Retina (tissue), 1 donor: ENCODE results near the gene AKR7A2.
"Not testable (repeated sequence)": the region's sequence is repeated elsewhere in the genome, so short reads cannot be mapped to it uniquely, and the experiment has no call there.

Experiments used
- DNase-seq: peaks from one replicate; pipeline ENCODE4 v3.0.0-alpha.2; 2016

AKR7A2 gene

DNA sequence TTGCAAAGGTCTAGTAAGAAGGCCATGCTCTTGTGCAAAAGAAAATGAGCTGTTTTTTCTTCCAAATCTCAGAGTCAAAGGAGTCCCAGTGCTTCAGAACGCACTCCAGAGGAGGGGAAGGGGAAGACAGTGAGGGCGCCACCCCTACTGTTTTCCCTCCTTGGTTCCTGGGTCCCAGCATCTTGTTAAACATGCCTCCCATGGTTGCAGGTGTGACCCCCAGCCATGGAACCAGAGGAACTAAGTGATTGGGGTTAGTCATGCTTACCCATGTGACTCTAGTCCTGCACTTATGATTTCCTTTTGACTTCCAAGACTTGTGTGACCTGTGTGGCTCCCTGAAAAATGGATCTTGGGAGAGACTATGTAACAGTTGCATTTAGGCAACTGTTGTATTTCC lies 17.3 kb downstream of the AKR7A2 start:
- DNase-seq = no peak

DNA sequence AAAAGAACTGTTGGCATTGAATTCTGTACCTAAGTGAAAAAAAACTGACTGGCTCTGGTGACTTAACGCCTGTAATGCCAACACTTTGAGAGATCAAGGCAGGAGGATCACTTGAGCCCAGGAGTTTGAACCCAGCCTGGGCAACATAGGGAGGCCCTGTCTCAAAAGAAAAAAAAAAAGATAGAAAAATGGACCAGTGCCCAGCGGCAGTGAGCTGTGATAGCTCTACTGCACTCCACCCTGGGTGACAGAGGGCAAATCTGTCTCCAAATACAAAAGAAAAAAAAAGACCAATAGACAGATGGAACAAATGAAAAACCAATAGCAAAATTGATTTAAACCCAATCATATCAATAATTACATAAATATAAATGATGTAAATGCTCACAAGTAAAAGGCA lies 22.7 kb downstream of the AKR7A2 start:
- no peak for DNase-seq

DNA sequence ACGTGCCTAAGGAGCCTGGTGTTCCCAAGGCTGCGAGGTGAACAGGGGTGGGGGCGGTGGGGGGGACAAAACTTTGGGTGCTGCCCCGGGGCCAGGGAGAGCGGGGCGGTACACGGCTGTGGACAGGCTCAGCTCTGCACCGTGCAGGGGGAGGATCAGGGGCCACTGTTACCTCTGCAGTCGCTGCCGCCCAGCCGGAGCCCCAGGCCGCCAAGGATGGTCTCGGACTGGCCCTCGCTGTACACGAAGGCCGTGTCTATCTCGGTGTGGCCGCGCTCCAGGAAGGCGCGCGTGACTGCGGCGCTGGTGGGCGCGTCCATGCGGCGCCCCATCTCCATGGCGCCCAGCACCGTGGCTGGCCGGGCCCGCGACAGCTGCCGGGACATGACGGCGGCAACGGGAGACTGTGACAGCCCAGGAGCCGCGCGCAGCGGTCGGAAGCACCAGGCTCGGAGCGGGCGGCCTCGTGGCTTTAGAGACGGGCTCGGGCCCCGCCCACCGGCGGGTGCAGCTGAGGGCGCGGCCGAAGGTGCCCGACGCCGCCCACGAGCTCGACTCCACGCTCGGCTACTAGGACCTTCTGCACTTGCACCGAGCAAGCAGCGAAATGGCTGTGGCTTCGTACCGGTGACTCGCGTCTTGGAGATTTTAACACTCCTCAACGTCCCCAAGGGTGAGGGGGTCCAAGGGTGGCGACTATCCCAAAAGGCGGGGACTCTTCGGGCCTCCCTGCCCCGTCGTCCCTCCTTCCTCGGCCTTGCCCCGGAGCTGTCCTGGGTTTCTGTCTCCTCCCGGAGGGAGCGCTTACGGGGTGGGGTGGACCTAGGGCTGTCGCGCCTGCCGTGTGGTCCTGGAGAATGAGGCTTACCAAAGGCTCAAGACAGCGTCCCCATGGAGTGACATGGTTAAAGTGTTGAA lies 23.4 kb downstream of the AKR7A2 start, which contains the start of gene AKR7A3:
AKR7A3 (minus strand) TSS at position 447 of the 918 bp plus-strand sequence; CDS start at position 386, 61 bp downstream.
- DNase-seq = peak; percentile 78

DNA sequence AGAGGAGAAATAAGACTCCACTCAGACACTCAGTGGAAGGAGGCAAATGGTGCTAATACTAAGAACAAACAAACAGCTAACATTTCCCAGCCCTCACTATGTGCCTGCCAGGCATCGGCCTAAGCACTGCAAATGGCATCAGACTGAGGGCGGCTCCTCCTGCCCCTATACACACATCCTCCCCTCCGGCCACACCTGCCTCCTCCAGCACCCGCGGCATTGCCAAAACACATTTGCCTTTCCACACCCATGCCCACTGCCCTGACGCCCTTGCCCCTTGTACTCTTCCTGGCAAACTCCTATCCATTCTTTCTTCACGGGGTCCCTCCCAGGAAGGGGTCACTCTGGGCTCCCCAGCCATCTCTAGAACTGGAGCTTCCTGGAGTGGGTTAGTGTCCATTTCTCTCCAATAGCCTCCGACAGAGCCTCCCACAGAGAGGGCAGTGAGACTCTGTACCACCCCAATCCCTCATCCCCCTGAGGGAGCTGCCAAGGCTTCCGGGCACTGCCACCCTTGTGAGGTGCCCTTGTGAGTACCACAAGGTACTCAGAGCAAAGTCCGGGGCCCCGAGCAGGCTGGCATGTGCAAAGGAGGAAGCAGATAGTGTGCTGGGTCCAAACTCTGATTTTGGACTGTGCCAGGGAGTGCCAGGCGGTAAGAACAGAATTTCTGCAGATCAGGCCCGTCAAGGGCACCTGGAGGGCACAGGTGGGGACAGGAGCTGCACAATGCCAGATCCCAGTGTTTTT lies 24.3 kb downstream of the AKR7A2 start:
- DNase-seq = no peak

DNA sequence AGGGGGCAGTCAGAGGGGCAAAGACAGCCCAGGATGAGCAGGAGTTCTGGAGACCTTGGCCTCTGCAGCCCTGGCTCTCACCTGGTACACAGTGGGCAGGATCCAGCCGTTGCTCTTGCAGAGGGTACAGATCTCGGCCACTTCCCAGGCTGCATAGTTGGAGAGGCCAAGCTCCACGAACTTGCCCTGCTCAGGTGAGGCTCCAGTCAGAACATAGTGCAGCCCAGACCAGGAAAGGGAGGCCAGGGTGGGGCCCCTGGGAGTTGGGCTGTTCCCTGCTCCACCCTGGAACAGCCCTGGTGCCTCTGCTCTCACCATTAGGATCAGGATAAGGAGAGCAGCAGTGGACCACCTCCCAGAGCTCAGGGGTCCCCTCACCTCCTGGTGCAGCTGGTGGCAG lies 26.1 kb downstream of the AKR7A2 start:
- not testable (repeated sequence) for DNase-seq

DNA sequence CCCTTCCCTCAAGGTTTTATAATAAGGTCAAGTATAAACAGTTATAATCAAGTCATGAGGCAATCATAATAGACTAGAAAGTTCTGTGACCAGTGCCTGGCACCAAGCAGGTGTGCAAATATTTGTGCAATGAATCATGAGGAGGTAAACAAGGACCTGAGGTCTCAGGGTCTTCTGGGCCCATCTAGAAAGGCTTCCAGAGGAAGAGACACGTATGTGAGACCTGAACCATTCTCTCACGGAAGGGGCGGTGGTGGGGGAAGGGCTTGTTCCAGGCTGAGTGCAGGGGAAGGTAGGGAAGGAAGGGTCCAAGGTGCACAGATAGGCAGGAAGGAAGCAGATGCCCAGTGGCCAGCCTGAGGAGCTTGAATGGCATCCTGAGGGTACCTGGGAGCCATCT lies 26.6 kb downstream of the AKR7A2 start:
- not testable (repeated sequence) for DNase-seq

DNA sequence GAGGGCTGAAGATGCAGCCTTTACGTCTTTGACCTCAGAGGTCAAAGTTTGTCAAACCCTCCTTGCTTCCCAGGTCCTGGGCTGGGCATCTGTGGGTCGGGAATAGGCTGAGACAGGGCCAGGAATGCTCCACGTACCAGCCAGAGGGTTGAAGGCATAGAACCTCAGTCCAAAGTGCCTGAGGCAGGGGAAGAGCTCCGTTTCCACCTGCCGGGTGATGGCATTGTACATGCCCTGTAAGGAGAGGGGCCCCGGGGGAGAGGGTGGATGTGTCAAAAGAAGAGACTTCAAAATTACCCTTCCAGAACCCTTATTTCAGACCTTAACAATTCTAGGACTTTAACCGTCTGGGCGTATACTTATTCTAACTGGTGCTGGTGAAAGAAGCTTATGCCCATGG lies 27.1 kb downstream of the AKR7A2 start:
- DNase-seq = no peak

DNA sequence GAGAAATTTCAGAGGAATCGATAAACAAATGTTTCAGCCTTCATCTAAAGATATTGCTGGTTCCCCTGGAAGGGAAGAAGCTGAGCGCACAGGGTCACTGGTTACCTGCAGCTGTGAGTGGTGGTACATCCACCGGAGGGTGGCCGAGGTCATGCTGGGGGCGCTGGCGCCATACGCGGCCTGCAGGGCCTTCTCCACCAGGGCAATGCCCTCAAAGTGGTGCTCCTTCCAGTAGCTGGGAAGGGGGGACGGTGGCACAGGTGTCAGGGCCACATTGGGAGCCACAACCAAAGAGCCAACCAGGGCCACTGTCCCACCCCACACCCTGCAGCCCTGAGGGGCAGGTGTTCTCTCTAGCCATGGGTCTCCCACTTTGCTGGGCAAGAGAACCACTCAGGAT lies 28.1 kb downstream of the AKR7A2 start:
- DNase-seq = no peak

DNA sequence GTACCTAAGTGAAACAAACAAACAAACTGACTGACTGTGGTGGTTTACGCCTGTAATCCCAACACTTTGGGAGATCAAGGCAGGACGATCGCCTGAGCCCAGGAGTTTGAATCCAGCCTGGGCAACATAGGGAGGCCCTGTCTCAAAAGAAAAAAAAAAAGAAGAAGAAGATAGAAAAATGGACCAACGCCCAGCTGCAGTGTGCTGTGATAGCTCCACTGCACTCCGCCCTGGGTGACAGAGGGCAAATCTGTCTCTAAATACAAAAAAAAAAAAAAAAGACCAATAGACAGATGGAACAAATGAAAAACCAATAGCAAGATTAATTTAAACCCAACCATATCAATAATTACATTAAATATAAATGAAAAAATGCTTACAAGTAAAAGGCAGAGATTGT lies 37.3 kb downstream of the AKR7A2 start:
- no peak for DNase-seq

DNA sequence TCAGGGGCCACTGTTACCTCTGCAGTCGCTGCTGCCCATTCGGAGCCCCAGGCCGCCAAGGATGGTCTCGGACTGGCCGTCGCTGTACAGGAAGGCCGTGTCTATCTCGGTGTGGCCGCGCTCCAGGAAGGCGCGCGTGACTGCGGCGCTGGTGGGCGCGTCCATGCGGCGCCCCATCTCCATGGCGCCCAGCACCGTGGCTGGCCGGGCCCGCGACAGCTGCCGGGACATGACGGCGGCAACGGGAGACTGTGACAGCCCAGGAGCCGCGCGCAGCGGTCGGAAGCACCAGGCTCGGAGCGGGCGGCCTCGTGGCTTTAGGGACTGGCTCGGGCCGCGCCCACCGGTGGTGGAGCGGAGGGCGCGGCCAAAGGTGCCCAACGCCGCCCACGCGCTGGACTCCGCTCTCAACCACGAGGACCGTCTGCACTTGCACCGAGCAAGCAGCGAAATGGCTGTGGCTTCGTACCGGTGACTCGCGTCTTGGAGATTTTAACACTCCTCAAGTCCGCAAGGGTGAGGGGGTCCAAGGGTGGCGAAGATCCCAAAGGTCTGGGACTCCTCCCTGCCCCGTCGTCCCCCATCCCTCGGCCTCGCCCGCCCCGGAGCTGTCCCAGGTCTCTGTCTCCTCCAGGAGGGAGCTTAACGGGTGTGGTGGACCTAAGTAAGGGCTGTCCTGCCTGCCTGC lies 38.0 kb downstream of the AKR7A2 start:
- peak; percentile 21 for DNase-seq

DNA sequence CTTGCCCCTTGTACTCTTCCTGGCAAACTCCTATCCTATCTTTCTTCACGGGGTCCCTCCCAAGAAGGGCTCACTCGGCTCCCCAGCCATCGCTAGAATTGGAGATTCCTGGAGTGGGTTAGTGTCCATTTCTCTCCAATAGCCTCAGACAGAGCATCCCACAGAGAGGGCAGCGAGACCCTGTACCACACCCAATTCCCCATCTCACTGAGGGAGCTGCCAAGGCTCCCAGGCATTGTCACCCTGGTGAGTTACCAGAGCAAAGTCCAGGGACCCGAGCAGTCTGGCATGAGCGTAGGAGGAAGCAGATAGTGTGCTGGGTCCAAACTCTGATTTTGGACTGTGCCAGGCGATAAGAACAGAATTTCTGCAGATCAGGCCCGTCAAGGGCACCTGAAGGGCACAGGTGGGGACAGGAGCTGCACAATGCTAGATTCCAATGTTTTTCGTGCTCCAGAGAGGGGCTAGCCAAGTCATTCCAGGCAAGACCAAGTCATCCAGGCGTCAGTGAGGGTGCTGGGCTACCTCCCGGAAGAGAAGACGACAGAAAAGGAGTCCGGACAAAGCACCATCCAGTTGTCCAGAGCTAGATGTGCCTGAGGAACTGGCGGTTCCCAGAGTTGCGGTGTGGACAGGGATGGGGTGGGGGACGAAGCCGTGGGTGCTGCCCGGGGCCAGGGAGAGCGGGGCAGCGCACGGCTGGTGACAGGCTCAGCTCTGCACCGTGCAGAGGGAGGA lies 38.7 kb downstream of the AKR7A2 start:
- DNase-seq = no peak

DNA sequence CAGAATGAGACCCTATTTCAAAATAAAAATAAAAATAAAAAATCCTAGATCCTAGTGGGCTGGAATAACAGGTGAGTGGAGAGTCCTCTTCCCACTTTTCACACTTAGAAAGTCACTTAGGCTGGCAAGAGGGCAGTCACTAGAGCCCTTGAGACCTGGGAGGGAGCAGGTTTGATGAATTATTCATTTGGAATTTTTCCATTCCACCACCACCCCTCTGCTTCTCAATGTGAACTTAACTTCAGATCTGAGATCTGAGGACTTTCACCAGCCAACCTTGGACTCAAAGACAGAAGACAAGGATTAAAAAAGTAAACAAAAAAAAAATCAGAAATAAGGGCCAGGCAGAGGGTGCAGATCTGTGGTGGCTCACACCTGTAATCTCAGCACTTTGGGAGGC lies 39.9 kb downstream of the AKR7A2 start:
- no peak for DNase-seq

DNA sequence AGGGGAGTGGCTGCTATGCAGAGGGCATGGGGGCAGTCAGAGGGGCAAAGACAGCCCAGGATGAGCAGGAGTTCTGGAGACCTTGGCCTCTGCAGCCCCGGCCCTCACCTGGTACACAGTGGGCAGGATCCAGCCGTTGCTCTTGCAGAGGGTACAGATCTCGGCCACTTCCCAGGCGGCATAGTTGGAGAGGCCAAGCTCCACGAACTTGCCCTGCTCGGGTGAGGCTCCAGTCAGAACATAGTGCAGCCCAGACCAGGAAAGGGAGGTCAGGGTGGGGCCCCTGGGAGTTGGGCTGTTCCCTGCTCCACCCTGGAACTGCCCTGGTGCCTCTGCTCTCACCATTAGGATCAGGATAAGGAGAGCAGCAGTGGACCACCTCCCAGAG lies 41.6 kb downstream of the AKR7A2 start:
- not testable (repeated sequence) for DNase-seq

DNA sequence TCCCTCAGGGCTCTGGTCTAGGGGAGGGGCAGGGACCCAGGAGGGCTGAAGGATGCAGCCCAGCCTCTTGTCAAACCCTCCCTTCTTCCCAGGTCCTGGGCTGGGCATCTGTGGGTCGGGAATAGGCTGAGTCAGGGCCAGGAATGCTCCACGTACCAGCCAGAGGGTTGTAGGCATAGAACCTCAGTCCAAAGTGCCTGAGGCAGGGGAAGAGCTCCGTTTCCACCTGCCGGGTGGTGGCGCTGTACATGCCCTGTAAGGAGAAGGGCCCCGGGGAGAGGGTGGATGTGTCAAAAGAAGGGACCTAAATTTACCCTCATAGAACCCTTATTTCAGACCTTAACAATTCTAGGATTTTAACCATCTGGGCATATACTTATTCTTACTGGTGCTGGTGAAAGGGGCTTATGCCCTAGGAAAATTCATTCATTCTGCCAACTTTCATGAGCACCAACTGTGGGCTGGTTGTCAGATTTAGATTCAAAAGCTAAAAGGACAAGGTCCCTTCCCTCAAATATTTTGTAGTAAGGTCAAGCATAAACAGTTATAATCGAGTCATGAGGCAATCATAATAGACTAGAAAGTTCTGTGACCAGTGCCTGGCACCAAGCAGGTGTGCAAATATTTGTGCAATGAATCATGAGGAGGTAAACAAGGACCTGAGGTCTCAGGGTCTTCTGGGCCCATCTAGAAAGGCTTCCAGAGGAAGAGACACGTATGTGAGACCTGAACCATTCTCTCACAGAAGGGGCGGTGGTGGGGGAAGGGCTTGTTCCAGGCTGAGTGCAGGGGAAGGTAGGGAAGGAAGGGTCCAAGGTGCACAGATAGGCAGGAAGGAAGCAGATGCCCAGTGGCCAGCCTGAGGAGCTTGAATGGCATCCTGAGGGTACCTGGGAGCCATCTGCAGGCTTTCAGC lies 42.3 kb downstream of the AKR7A2 start:
- not testable (repeated sequence) for DNase-seq

DNA sequence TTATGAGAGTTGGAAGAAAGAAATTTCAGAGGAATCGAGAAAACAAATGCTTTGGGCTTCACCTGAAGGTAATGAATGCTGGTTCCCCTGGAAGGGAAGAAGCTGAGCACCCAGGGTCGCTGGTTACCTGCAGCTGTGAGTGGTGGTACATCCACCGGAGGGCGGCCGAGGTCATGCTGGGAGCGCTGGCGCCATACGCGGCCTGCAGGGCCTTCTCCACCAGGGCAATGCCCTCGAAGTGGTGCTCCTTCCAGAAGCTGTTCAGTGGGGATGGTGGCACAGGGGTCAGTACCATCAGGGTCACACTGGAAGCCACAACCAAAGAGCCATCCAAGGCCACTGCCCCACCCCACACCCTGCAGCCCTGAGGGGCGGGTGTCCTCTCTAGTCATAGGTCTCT lies 43.5 kb downstream of the AKR7A2 start:
- no peak for DNase-seq

DNA sequence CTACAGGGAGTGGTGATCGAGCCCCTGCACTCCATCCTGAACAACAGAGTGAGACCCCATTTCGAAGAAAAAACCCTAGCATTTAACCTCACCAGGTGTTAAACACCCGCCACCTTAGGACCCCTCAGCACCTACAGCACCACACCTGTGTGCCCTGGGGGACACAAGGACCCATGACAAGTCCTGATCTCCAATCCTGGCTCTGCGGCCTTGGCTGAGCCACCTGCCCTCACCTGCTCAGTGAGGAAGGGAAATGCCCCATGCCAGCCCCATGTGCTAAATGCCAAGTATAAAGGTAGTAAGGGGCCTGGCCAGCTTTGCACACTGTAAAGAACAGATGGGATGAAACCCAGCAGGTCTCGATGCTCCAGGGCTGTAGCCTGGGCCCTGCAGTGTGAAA lies 49.2 kb downstream of the AKR7A2 start:
- DNase-seq = no peak

DNA sequence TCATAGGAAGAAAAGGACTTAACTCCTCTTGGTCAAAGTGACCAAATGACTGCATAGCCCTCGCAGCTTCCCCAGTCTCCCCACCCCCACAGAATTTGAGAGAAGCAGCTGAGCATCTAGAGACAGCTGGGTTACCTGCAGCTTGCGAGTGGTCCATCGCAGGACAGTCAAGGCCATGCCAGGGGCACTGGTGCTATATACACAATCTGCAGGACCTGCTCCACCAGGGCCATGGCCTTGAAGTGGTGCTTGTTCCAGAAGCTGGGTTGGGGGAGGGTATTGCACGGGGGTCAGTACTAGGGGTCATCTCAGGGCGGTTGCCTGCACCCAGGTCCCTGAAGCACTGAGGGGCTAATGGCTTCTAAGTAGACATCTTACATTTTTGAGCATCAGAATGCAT lies 49.9 kb downstream of the AKR7A2 start:
- no peak for DNase-seq

DNA sequence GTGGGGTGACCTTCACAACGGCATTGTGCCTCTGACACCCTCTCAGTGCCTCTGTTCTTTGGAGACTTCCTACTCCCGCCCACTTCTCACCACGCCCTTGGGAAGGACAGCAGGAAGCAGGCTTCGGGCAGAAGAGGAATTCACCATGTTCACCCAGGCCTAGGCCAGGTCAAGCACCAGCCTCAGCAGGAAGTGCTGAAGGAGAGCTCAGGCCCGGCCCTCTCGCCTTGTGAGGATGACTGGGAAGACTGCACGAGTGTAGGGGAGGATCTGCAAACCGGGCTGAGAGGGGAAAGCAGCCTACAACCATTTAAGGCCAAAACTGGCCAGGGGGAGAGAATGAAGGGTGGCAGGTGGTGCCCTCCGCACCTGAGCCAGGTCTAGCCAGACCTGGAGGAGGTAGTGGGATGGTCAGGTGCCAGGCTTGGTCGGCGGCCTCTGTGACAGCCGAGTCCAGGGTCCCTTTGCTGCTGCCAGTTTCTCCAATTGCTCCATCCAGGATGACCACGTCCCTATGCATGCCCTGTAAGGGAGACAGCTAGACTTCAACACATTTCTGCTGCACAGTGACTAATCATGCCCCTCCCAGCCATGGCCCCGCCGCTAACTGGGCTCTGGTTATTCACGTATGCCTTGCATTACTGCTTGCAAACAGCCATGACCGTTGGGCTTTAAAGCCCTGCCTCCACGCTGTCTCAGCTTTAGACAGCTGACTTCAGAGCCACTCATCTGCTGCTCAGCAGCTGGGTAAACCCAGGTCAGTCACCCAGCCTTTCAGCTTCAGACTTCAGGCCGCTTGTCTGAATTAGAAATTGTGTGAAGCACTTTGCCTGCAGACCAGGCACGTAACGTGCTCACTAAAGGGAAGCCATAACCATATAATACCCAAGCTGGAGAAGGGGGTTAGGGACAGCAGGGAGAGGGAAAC lies 51.5 kb downstream of the AKR7A2 start:
- DNase-seq = no peak

DNA sequence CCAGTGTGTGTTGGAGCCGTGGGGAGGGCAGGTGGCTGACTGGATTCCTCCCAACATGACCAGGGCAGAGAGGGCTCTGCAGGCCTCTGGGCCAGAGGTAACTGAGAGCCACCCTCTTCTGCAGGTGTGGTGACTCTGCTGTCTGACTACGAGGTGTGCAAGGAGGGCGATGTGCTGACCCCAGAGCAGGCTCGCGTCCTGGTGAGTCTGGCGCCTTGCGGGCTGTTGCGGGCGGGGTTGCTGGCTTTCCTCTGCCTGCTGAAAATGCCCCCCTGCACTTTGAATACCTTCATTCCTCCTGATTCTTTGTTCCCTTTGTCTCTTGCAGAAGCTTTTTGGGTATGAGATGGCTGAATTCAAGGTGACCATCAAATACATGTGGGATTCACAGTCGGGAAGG lies 53.6 kb downstream of the AKR7A2 start:
- DNase-seq = no peak

DNA sequence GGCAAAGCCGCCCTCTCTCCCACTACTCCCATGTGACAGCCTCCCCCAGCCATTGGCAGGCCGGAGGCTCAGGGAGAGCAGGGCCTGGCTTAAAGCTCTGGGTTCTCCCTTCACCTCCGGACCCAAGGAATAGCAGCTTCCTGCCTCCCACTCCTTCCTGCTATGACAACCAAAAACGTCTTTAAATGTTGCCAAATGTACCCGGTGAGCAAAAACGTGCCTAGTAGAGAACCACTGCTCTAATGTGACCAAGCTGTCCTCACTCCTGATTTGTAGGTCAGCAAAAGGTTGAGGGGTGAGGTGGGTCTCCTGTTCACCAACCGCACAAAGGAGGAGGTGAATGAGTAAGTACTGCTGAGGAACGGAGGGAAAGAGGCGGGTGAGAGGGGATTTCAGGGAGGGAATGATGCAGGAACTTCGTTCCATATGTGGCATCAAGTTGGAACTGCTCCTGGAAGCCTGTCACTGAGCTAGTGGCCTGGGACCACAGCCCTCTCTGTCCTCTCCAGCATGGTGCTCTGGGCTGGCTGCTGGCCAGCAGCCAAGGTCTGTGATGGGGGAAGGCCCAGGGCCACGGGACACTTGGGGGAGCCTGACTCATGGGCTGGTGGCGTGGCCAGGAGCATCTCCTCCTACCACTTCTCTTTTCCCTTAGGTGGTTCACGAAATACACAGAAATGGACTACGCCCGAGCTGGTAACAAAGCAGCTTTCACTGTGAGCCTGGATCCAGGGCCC lies 54.6 kb downstream of the AKR7A2 start:
- no peak for DNase-seq
